ENCODE results near the gene ADARB1. TPM values are rescaled to one million over a fixed set of nuclear protein-coding genes. Genes with fewer than 3 reads are reported as not detected.
A peak's percentile ranks its signal among the peaks of the same experiment; 100 is the strongest.

The ADARB1 gene
- total RNA-seq, 1 donor from 2014 or later: 25.8 TPM

- Histone ChIP-seq H3K4me3 (ENCODE audit: insufficient read depth, low read depth, low read length) (no peak overlapping the region), H3K9ac (ENCODE audit: low read length) (no peak overlapping the region), H3K36me3 (ENCODE audit: insufficient read depth, low read length) (no peaks in the 10 kb centered on the region), H3K79me2 (ENCODE audit: insufficient read depth, low read length) (no peaks in the 10 kb centered on the region), H2AFZ (ENCODE audit: low read depth, low read length) (no peak overlapping the region), H3K4me2 (ENCODE audit: low read length) (no peak overlapping the region), H3K4me1 (ENCODE audit: insufficient read depth, low read length) (peaks cover 10% of the 10 kb centered on the region), H3K9me3 (ENCODE audit: insufficient read depth, low read depth, low read length) (no peaks in the 10 kb centered on the region), H3K27ac (ENCODE audit: low read depth, low read length) (no peak overlapping the region), H4K20me1 (ENCODE audit: insufficient read depth, low read length) (no peaks in the 10 kb centered on the region), H3K27me3 (ENCODE audit: insufficient read depth, low read length) (peaks cover 5% of the 10 kb centered on the region)
- H3K4me1 Mint-ChIP-seq (ENCODE audit: low read depth, unreplicated experiment): peaks cover 6% of the 10 kb centered on the region
- FAIRE-seq (no peak), DNase-seq (ENCODE audit: low read depth) (no peak)
- peaks cover 2% of the 10 kb centered on the region for H3K36me3 Mint-ChIP-seq (ENCODE audit: low read depth, unreplicated experiment)
- H3K9me3 Mint-ChIP-seq (ENCODE audit: unreplicated experiment): no peaks in the 10 kb centered on the region
- H3K27ac Mint-ChIP-seq (ENCODE audit: unreplicated experiment): no peak overlapping the region
- peaks cover 58% of the 10 kb centered on the region for H3K27me3 Mint-ChIP-seq (ENCODE audit: low read depth, unreplicated experiment)
- TF ChIP-seq CTCF (IDR thresholded peaks at IDR 0.05; ENCODE audit: insufficient read depth, low read depth, low read length) (no peak), EZH2 (IDR thresholded peaks at IDR 0.05; ENCODE audit: insufficient read depth, low read length) (no peak)
- H3K4me3 Mint-ChIP-seq (ENCODE audit: unreplicated experiment): no peak overlapping the region
These were observed 19.3 kb upstream of the ADARB1 start for GRCh38 chr21:45054927-45055612.

- FAIRE-seq: no peak
- no peak overlapping the region for H3K4me3 Mint-ChIP-seq (ENCODE audit: unreplicated experiment)
- Histone ChIP-seq H3K36me3 (ENCODE audit: insufficient read depth, low read length) (no peaks in the 10 kb centered on the region), H4K20me1 (ENCODE audit: insufficient read depth, low read length) (no peaks in the 10 kb centered on the region), H3K79me2 (ENCODE audit: insufficient read depth, low read length) (no peaks in the 10 kb centered on the region), H2AFZ (ENCODE audit: low read depth, low read length) (no peak overlapping the region), H3K4me2 (ENCODE audit: low read length) (no peak overlapping the region), H3K9ac (ENCODE audit: low read length) (no peak overlapping the region), H3K27ac (ENCODE audit: low read depth, low read length) (no peak overlapping the region), H3K4me3 (ENCODE audit: insufficient read depth, low read depth, low read length) (no peak overlapping the region), H3K27me3 (ENCODE audit: insufficient read depth, low read length) (peaks cover 5% of the 10 kb centered on the region), H3K4me1 (ENCODE audit: insufficient read depth, low read length) (peaks cover 6% of the 10 kb centered on the region), H3K9me3 (ENCODE audit: insufficient read depth, low read depth, low read length) (no peaks in the 10 kb centered on the region)
- peaks cover 2% of the 10 kb centered on the region for H3K36me3 Mint-ChIP-seq (ENCODE audit: low read depth, unreplicated experiment)
- peaks cover 6% of the 10 kb centered on the region for H3K4me1 Mint-ChIP-seq (ENCODE audit: low read depth, unreplicated experiment)
- peak; percentile 30 for DNase-seq (ENCODE audit: low read depth)
- H3K9me3 Mint-ChIP-seq (ENCODE audit: unreplicated experiment): no peaks in the 10 kb centered on the region
- H3K27ac Mint-ChIP-seq (ENCODE audit: unreplicated experiment): no peak overlapping the region
- peaks cover 61% of the 10 kb centered on the region for H3K27me3 Mint-ChIP-seq (ENCODE audit: low read depth, unreplicated experiment)
- TF ChIP-seq EZH2 (IDR thresholded peaks at IDR 0.05; ENCODE audit: insufficient read depth, low read length) (no peak), CTCF (IDR thresholded peaks at IDR 0.05; ENCODE audit: insufficient read depth, low read depth, low read length) (no peak)
These were observed 18.5 kb upstream of the ADARB1 start for GRCh38 chr21:45055861-45056260.

- H3K9me3 ChIP-seq (ENCODE audit: insufficient read depth, low read depth, low read length): no peaks in the 10 kb centered on the region
- Mint-ChIP-seq H3K4me3 (ENCODE audit: unreplicated experiment) (no peak overlapping the region), H3K4me1 (ENCODE audit: low read depth, unreplicated experiment) (peaks cover 6% of the 10 kb centered on the region), H3K9me3 (ENCODE audit: unreplicated experiment) (peaks cover 1% of the 10 kb centered on the region), H3K27ac (ENCODE audit: unreplicated experiment) (no peak overlapping the region), H3K27me3 (ENCODE audit: low read depth, unreplicated experiment) (peaks cover 62% of the 10 kb centered on the region), H3K36me3 (ENCODE audit: low read depth, unreplicated experiment) (peaks cover 2% of the 10 kb centered on the region)
- H3K9ac ChIP-seq (ENCODE audit: low read length): no peak overlapping the region
- no peak overlapping the region for H3K4me3 ChIP-seq (ENCODE audit: insufficient read depth, low read depth, low read length)
- no peak overlapping the region for H2AFZ ChIP-seq (ENCODE audit: low read depth, low read length)
- H3K4me1 ChIP-seq (ENCODE audit: insufficient read depth, low read length): peaks cover 4% of the 10 kb centered on the region
- DNase-seq (ENCODE audit: low read depth): no peak
- no peak overlapping the region for H3K4me2 ChIP-seq (ENCODE audit: low read length)
- FAIRE-seq: peak; percentile 20
- H3K36me3 ChIP-seq (ENCODE audit: insufficient read depth, low read length): no peaks in the 10 kb centered on the region
- no peaks in the 10 kb centered on the region for H4K20me1 ChIP-seq (ENCODE audit: insufficient read depth, low read length)
- H3K27me3 ChIP-seq (ENCODE audit: insufficient read depth, low read length): peaks cover 7% of the 10 kb centered on the region
- H3K27ac ChIP-seq (ENCODE audit: low read depth, low read length): no peak overlapping the region
- TF ChIP-seq CTCF (IDR thresholded peaks at IDR 0.05; ENCODE audit: insufficient read depth, low read depth, low read length) (no peak), EZH2 (IDR thresholded peaks at IDR 0.05; ENCODE audit: insufficient read depth, low read length) (no peak)
- no peaks in the 10 kb centered on the region for H3K79me2 ChIP-seq (ENCODE audit: insufficient read depth, low read length)
These were observed 18.0 kb upstream of the ADARB1 start for GRCh38 chr21:45056296-45056904.

Data from astrocyte (in vitro differentiated cells and primary cell).